Common myeloid progenitor, CD34-positive (primary cell): ENCODE data around the gene GUCD1.
A peak's percentile ranks its signal among the peaks of the same experiment; 100 is the strongest.

Experiments used
- CTCF ChIA-PET: fragments of 350-600 bp; sonication (Branson Sonifier 250); formaldehyde crosslinking; loops from one replicate; lab custom pipeline; 2021; ENCODE audit warnings: antibody characterized with exemption; lab: Charles Lee
- POLR2A ChIA-PET: fragments of 350-600 bp; sonication (Branson Sonifier 250); formaldehyde crosslinking; loops from one replicate; lab custom pipeline; 2021; ENCODE audit warnings: antibody characterized with exemption; lab: Charles Lee
- DNase-seq, 3 donors: peaks; one replicate each; pipeline versions ENCODE4 v3.0.0 to v3.0.0-alpha.2; 2013
- H3K27ac ChIP-seq, 2 experiments: 1 replicate in 1 of 2; 2 replicates in 1 of 2; pipeline ENCODE4 v1.7.0; 2013; ENCODE audit warnings: inconsistent platforms in 2 of 2, low read length in 2 of 2, mild to moderate bottlenecking in 2 of 2, low read depth in 1 of 2, moderate library complexity in 1 of 2; ENCODE audit not compliant: severe bottlenecking in 2 of 2, insufficient read depth in 1 of 2, poor library complexity in 1 of 2
- H3K27me3 ChIP-seq, 5 experiments: replicated peaks in 2 of 5; 1 replicate in 3 of 5; 2 replicates in 2 of 5; pipeline versions ENCODE4 v1.6.1 to v1.7.0; 2013; ENCODE audit warnings: low read length in 4 of 5, mild to moderate bottlenecking in 2 of 5, moderate library complexity in 2 of 5, inconsistent platforms in 1 of 5; ENCODE audit not compliant: insufficient read depth in 5 of 5, control insufficient read depth in 4 of 5
- H3K36me3 ChIP-seq, 4 experiments: 1 replicate in 2 of 4; 2 replicates in 2 of 4; pipeline versions ENCODE4 v1.6.1 to v1.7.0; 2013; ENCODE audit warnings: low read length in 3 of 4, control low read depth in 1 of 4, mild to moderate bottlenecking in 1 of 4; ENCODE audit not compliant: control insufficient read depth in 4 of 4, insufficient read depth in 4 of 4
- H3K4me1 ChIP-seq, 4 experiments: 1 replicate in 3 of 4; 2 replicates in 1 of 4; pipeline versions ENCODE4 v1.6.1 to v1.7.1; 2013; ENCODE audit warnings: low read length in 3 of 4, mild to moderate bottlenecking in 3 of 4, control low read depth in 1 of 4, inconsistent platforms in 1 of 4, moderate library complexity in 1 of 4; ENCODE audit not compliant: control insufficient read depth in 4 of 4, insufficient read depth in 4 of 4; ENCODE audit errors: control extremely low read depth in 1 of 4
- H3K4me3 ChIP-seq, 7 experiments: 1 replicate in 4 of 7; 2 replicates in 3 of 7; pipeline versions ENCODE4 v1.5.1 to v1.7.0; 2013; ENCODE audit warnings: mild to moderate bottlenecking in 7 of 7, low read length in 6 of 7, moderate library complexity in 6 of 7, inconsistent platforms in 2 of 7, low read depth in 2 of 7, control low read depth in 1 of 7; ENCODE audit not compliant: insufficient read depth in 4 of 7, control insufficient read depth in 1 of 7; ENCODE audit errors: extremely low read depth in 1 of 7
- H3K9me3 ChIP-seq, 5 experiments: 1 replicate in 4 of 5; 2 replicates in 1 of 5; pipeline versions ENCODE4 v1.6.1 to v1.7.1; 2013; ENCODE audit warnings: low read length in 4 of 5, mild to moderate bottlenecking in 2 of 5, inconsistent platforms in 1 of 5, low read depth in 1 of 5, moderate library complexity in 1 of 5; ENCODE audit not compliant: control insufficient read depth in 4 of 5, insufficient read depth in 2 of 5; ENCODE audit errors: control extremely low read depth in 1 of 5
- WGBS: methylation state at CpG from one replicate; pipeline ENCODE4 v1.1.5; 2013; ENCODE audit not compliant: insufficient coverage; 5-methylcytosine and 5-hydroxymethylcytosine counted together

GUCD1 gene

DNA sequence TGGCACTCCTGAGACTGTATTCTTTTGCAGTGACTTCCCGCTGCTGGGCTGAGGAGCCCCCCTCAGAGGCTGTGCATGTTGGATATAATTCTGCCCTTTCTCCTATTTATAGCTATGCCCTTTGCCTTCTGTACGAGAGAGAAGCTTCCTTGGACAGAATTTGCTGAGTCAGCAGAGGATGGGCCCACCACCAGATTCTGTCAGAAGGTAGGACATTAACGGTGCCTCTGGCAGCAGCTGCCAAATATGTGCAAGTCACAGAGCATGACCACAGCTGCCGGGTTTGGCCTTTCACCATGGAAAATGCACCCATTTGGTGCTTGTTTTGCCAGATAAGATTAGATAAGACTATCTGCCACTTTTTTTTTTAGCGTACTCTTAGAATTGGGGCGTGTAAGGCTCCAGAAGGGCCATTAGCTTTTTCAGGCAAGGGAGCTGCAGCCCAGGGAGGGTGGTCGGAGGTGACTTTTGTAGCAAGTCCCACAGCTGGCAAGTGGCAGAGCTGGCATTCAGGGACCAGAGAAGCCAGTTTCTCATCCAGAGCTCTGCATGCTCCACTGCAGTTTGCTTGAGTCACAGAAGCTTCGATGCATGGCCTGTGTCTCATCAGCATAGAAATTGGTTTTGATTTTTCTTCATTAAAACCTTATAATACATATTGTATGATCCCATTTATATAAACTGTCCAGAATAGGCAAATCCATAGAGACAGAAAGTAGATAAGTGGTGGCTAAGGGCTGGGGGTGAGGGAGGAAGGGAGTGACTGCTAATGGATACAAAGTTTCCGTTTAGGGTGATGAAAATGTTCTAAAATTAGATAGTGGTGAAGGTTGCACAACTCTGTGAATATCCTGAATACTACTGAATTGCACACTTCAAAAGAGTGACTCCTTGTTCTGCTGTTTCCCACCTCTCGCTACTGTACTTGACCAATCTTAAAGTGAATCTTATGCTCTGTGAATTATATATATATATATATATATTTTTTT is 44.0 kb downstream of the GUCD1 start:
- CTCF ChIA-PET, result interaction anchor here (0.9 to 1.4 kb wide), 6 partner anchors 12 to 184 kb away, joined by 3 to 6 read pairs (median 4); no protein-coding TSS in a partner anchor

DNA sequence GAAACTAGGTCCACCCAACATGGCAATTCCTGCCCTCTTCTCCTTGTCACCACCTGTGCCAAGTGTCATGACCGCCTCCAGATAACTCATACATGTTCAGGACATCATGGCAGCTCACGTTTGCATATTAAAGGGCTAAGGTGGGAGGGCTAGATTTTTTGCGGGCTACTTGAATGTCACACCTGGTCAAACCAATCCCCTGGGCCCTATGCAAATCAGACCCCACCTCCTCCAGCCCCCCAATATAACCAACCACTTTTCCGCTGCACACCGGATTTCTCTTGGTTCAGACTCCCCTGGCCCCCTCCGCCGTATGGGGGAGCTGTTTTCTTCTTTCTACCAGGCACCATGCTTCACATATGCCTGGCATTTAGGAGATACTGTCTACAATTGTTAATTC is 47.2 kb downstream of the GUCD1 start:
- no peaks in the 10 kb centered on the region for H3K27me3 ChIP-seq
- H3K36me3 ChIP-seq, result no peaks in the 10 kb centered on the region
- ChIA-PET POLR2A (no interaction called here), CTCF (interaction anchor here (1.1 to 2.1 kb wide), 8 partner anchors 8 to 105 kb away, joined by 3 to 9 read pairs (median 4); no protein-coding TSS in a partner anchor)
- H3K4me3 ChIP-seq, result no peak overlapping the region
- DNase-seq, result no peak
- H3K9me3 ChIP-seq, result no peaks in the 10 kb centered on the region
- no peak overlapping the region for H3K27ac ChIP-seq
- WGBS, result 100% methylated on average over 4 of the region's 7 CpGs
- peaks cover 31 to 78% (median 71%) of the 10 kb centered on the region in 4 experiments for H3K4me1 ChIP-seq

More for the DNA sequence above, 44.0 kb downstream of the GUCD1 start:
- H3K27ac ChIP-seq, result peak overlapping the region in 1 of 2 experiments; percentile 62
- POLR2A ChIA-PET, result interaction anchor here (0.7 to 1.0 kb wide), 2 partner anchors 83 to 86 kb away, joined by 3 to 4 read pairs; no protein-coding TSS in a partner anchor
- H3K9me3 ChIP-seq, result no peaks in the 10 kb centered on the region
- no peaks in the 10 kb centered on the region for H3K36me3 ChIP-seq
- 2% methylated on average over 7 of the region's 10 CpGs for WGBS
- DNase-seq, result peak; percentile 72 to 96 (median 95)
- H3K4me1 ChIP-seq, result peaks cover 24 to 72% (median 56%) of the 10 kb centered on the region in 4 experiments
- H3K4me3 ChIP-seq, result peak overlapping the region in 5 of 7 experiments; percentile 9 to 50 (median 34)
- H3K27me3 ChIP-seq, result no peaks in the 10 kb centered on the region

DNA sequence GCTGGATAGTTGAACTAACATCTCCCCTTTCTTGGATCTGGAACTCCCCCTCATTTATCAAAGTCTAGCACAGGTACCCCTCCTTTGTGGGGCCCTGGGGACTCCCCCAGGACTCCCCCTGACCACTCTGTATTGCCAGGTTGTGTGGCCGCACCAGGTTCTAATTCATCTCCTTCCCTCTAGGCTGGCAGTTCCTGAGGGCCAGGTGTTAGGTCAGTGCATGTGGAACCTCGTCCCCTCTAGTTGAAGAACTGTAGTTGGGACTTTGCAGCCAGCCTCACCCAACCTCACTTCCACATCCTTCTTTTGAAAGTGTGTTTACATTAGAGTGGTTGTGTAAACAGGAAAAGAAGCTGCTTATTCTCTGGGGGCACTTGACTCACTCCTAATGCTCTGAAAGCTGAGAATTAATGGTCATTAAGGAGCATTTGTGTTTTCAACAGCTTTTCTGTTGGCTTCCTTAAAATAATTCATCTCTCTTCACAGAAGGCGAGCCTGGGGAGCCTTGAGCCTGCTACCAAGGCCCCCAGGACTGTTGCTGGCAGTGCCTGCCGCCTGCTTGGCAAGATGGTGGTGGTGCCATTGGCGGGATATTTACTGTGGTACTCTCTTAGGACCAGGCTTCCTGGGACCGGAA is 48.0 kb downstream of the GUCD1 start:
- DNase-seq, result peak in 2 of 3 donors; percentile 39 to 42
- 32% methylated on average over 4 of the region's 6 CpGs for WGBS
- POLR2A ChIA-PET, result interaction anchor here (0.6 kb wide), 1 partner anchor 52 kb away, joined by 3 read pairs; no protein-coding TSS in a partner anchor
- Histone ChIP-seq H3K4me3 (no peak overlapping the region), H3K36me3 (no peaks in the 10 kb centered on the region), H3K4me1 (peaks cover 25 to 74% (median 65%) of the 10 kb centered on the region in 4 experiments), H3K27me3 (no peaks in the 10 kb centered on the region), H3K9me3 (no peaks in the 10 kb centered on the region), H3K27ac (no peak overlapping the region)
- CTCF ChIA-PET, result interaction anchor here (1.1 to 2.1 kb wide), 10 partner anchors 9 to 104 kb away, joined by 3 to 9 read pairs (median 4); no protein-coding TSS in a partner anchor

DNA sequence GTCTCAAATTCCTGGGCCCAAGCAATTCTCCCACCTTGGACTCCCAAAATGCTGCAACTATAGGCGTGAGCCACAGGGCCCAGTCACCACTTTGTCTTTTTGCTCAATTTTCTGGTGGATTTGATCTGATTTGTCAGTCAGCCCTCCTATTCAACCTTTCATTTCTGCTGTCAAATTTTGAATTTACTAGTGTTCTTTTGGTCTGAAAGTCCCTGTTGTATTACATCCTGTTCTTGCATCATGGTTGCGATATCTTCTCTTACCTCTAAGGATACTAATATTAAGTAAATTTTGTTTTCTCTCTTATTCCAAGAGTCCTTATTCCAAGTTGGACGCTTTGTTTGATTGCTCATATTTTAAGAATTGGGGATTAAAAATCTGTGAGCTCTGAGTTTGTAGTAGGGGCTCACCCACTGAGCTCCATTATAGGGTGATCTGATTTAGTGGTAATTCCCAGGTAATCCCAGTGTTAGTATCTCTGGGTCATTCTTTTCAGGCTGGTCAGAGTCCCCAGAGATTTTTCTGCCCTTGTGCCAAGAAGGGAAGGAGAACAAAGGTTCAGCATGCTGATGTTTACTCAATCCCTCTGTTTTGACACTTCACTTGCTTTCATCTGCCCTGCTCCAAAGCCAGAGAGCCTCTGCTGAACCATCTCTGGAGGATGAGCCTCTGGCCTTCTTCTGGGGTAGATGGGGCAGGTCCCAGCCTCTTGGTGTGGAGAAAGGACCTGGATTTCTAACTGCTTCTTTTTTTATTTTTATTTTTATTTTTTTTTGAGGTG is 49.8 kb downstream of the GUCD1 start:
- Histone ChIP-seq H3K9me3 (no peaks in the 10 kb centered on the region), H3K27me3 (no peaks in the 10 kb centered on the region), H3K27ac (no peak overlapping the region), H3K4me3 (no peak overlapping the region), H3K4me1 (peaks cover 15 to 58% (median 50%) of the 10 kb centered on the region in 4 experiments), H3K36me3 (no peaks in the 10 kb centered on the region)
- WGBS, result 100% methylated on average over 2 of the region's 3 CpGs
- ChIA-PET CTCF (interaction anchor here (1.1 to 2.2 kb wide), 8 partner anchors 11 to 183 kb away, joined by 3 to 8 read pairs (median 6); no protein-coding TSS in a partner anchor), POLR2A (no interaction called here)
- no peak for DNase-seq

DNA sequence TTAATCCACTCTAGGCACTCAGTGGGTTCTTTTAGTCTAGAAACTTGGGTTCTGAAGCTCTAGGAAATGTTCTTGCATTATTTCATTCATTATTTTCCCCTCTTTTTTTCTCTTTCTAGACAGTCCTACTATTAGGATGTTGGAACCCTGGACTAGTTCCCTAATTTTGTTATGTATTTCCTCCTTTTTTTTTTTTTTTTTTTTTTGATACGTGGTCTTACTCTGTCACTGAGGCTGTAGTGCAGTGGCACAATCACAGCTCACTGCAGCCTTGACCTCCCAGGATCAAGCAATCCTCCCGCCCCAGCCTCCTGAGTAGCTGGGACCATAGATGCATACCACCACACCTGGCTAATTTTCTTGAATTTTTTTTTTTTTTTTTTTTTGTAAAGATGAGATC is 50.4 kb downstream of the GUCD1 start:
- Histone ChIP-seq H3K4me1 (peaks cover 12 to 52% (median 45%) of the 10 kb centered on the region in 4 experiments), H3K27ac (no peak overlapping the region), H3K36me3 (no peaks in the 10 kb centered on the region), H3K4me3 (no peak overlapping the region), H3K9me3 (no peaks in the 10 kb centered on the region), H3K27me3 (no peaks in the 10 kb centered on the region)
- POLR2A ChIA-PET, result interaction anchor here (0.6 kb wide), 1 partner anchor 319 kb away, joined by 3 read pairs; no protein-coding TSS in a partner anchor
- no peak for DNase-seq
- CTCF ChIA-PET, result interaction anchor here (1.0 to 3.3 kb wide), 9 partner anchors 11 to 99 kb away, joined by 3 to 18 read pairs (median 5); no protein-coding TSS in a partner anchor
- WGBS, result no CpG with 5 or more reads among the region's 2 CpGs

DNA sequence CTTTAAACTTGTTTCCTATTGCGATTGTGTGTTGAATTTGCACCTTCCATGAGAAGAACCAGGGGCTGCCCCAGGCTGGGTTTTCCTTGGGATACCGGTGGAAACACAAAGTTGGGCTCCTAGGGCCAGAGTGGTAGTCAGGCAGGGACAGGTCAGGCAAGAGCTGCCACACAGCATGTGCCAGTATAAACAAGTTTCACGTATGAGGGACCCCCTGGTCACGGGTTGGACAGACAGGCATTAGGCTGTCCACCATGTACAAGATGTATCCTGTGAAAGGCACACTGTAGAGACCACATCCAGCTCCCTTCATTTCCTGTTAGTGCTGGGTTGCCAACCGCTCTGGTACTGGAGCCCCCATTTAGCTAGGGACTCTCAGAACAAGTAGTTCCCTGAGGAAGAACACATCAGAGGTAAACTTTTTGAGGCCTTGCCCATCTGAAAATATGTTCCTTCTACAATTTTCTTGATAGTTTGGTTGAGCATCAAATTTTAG is 51.0 kb downstream of the GUCD1 start:
- H3K36me3 ChIP-seq, result no peaks in the 10 kb centered on the region
- H3K9me3 ChIP-seq, result no peaks in the 10 kb centered on the region
- H3K4me3 ChIP-seq, result peak overlapping the region in 1 of 7 experiments; percentile 20
- ChIA-PET POLR2A (interaction anchor here (0.6 kb wide), 1 partner anchor 318 kb away, joined by 3 read pairs; no protein-coding TSS in a partner anchor), CTCF (interaction anchor here (1.0 to 3.3 kb wide), 14 partner anchors 8 to 101 kb away, joined by 3 to 18 read pairs (median 6); no protein-coding TSS in a partner anchor)
- WGBS, result 41% methylated on average over 5 of the region's 5 CpGs
- peak in 2 of 3 donors; percentile 56 to 71 for DNase-seq
- no peak overlapping the region for H3K27ac ChIP-seq
- H3K27me3 ChIP-seq, result no peaks in the 10 kb centered on the region
- peaks cover 12 to 46% (median 42%) of the 10 kb centered on the region in 4 experiments for H3K4me1 ChIP-seq
